ENCODE results near the gene TMEM217.

The TMEM217 gene

DNA sequence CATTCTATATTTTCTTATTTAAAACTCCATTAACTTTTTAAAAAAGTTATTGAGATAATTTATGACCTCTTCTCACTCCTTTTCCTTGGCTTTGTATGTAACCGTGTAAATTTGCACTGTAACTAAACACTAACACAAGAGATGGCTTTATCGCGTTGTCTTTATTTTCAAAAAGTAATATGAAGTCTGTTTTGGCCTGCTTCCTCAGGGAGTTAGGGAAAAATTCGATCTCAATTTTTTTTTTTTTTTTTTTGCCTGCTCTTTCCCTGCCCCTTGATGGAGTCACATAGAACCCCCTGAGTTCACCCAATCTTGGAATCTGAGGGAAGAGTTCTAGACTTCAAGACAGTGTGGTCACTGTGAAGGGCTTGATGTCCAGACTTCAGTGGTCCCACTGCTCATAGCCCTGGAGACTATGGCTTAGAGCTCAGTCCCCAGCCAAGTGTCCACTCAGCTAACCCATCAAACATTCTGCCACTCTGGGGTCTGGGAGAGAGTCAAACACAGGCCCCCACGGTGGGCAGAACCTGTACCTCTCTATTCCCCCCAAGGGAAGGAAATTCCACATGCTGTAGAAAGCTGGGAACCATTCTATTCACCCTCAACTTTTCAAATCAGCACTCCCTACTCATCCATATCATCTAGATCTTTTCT lies 16.0 kb downstream of the TMEM217 start:
- no peak for FAIRE-seq
- TF ChIP-seq SPI1 (IDR thresholded peaks at IDR 0.05; ENCODE audit: low read depth, low read length) (no peak), POU2F2 (IDR thresholded peaks at IDR 0.05; ENCODE audit: low read depth, low read length) (no peak), PAX5 (IDR thresholded peaks at IDR 0.05; ENCODE audit: insufficient read depth, low read length, severe bottlenecking) (no peak), TAF1 (IDR thresholded peaks at IDR 0.05; ENCODE audit: low read depth, low read length) (no peak), POLR2AphosphoS5 (IDR thresholded peaks at IDR 0.05; ENCODE audit: low read depth, low read length) (no peak), POLR2A (IDR thresholded peaks at IDR 0.05; ENCODE audit: low read depth, low read length) (no peak)
- no peak for DNase-seq (ENCODE audit: insufficient read length, low spot score)

DNA sequence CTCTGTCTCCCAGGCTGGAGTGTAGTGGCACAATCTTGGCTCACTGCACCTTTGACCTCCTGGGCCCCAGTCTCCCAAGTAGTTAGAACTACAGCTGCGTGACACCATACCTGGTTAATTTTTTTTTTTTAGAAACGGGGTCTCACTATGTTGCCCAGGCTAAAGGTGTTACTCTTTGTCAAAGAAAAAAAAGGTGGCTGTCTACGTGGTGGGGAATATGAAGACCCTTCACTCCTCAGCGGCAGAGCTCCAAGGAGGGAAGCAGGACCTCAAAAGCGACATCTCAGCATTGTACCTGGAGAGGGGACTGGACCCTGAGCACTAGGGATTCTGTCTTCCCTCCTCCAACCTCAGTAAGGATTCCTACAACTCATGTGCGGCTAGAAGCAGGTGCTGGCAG lies 16.8 kb downstream of the TMEM217 start:
- DNase-seq (ENCODE audit: insufficient read length, low spot score) (no peak), FAIRE-seq (no peak)
- TF ChIP-seq POLR2AphosphoS5 (IDR thresholded peaks at IDR 0.05; ENCODE audit: low read depth, low read length) (no peak), POU2F2 (IDR thresholded peaks at IDR 0.05; ENCODE audit: low read depth, low read length) (no peak), SPI1 (IDR thresholded peaks at IDR 0.05; ENCODE audit: low read depth, low read length) (no peak)

DNA sequence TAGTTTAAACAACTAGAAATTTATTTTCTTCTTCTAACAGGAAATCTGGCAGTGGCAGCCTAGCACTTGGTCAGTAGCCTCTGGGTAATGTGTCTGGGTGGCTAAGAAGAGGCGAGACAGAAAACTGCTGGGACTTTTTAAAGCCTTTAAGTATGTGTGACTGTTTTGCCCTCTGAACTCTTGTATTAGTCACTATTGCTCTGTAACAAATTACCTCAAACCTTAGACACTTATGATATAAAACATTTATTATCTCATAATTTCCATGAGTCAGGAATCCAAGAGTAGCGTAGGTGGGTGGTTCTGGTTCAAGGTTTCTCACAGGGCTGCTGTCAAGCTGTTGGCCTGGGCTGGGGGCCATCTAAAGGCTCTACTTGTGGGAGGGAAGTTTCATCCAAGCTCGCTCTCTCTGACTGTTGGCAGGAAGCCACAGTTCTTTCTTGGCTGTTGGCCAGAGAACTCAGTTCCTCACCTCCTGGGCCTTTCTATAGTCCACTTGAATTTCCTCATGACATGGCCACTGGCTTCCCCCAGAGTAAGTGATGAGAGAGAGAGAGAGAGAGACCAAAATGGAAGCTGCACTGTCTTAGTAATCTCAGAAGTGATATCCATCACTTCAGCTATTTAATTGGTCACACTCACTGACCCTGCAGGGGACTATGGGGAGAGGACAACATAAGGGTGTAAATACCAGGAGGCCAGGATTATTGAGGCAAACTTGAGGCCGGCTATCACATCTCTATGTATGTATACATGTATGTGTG lies 17.8 kb downstream of the TMEM217 start:
- DNase-seq (ENCODE audit: insufficient read length, low spot score) (peak; percentile 14), FAIRE-seq (peak; percentile 72)
- peak; percentile 68 for TF ChIP-seq SPI1 (IDR thresholded peaks at IDR 0.05; ENCODE audit: low read depth, low read length)
- TF ChIP-seq POU2F2 (IDR thresholded peaks at IDR 0.05; ENCODE audit: low read depth, low read length) = no peak
- peak; percentile 97 for TF ChIP-seq PAX5 (IDR thresholded peaks at IDR 0.05; ENCODE audit: insufficient read depth, low read length, severe bottlenecking)
- no peak for TF ChIP-seq TAF1 (IDR thresholded peaks at IDR 0.05; ENCODE audit: low read depth, low read length)

DNA sequence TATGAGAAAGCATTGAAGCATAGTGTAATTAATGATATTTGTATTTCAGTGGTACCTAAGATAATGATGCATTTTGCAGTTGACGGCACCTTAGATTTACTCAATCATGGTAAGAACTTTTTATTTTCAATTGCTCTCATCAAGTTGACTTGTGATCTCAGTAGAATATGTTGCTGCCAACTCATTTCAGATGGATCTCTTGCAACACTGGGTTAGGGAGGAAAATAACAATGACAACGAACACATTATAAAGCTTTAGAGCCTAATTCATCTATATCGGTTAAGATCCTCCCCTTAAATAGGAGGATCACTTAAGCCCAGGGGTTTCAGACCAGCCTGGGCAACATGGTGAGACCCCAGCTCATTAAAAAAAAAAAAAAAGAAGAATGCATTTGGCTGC lies 18.4 kb downstream of the TMEM217 start:
- FAIRE-seq (no peak), DNase-seq (ENCODE audit: insufficient read length, low spot score) (no peak)
- TF ChIP-seq TAF1 (IDR thresholded peaks at IDR 0.05; ENCODE audit: low read depth, low read length) (0 out of 2 replicates have a peak, but pooled peaks have one; percentile 16), POU2F2 (IDR thresholded peaks at IDR 0.05; ENCODE audit: low read depth, low read length) (no peak)

DNA sequence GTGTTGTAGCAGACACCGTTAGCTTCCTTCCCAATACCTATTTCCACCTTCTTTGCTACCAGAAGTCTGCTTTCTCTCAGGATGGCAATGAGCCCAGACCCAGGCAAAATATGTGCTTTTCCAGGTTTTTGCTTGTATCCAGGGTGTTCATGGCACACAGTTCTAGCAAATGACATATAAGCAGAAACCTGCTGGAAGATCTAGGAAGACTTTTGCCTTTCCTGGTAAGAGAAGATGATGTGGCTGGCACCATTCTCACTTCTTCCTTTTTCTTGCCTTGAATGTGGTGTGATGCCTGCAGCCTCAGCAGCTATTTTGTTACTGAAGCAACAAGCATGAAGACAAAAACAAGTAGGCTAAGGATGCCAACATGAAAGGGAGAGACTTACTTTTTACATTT lies 19.6 kb downstream of the TMEM217 start:
- FAIRE-seq = no peak

DNA sequence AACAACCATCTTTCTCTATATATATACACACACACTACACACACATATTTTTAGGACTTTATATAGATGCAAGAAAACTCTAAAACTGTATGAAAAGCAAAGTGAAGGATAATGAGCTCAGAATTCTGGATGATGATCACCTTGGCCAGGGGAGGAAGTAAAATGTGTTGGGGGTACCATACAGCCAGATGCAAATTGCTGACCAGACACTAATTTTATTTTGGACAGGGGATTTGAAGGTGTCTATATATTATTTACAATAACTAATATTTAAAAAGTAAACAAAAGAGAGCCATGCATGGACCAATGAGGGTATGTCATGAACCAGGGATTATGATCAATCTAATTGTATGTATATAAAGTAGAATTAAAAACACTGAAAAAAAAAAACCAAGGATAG lies 20.2 kb downstream of the TMEM217 start:
- TF ChIP-seq SPI1 (IDR thresholded peaks at IDR 0.05; ENCODE audit: low read depth, low read length) (no peak), TAF1 (IDR thresholded peaks at IDR 0.05; ENCODE audit: low read depth, low read length) (no peak), POLR2A (IDR thresholded peaks at IDR 0.05; ENCODE audit: low read depth, low read length) (no peak), PAX5 (IDR thresholded peaks at IDR 0.05; ENCODE audit: insufficient read depth, low read length, severe bottlenecking) (no peak), POLR2AphosphoS5 (IDR thresholded peaks at IDR 0.05; ENCODE audit: low read depth, low read length) (no peak), POU2F2 (IDR thresholded peaks at IDR 0.05; ENCODE audit: low read depth, low read length) (no peak)
- DNase-seq (ENCODE audit: insufficient read length, low spot score) (no peak), FAIRE-seq (no peak)

More for the DNA sequence above, 19.6 kb downstream of the TMEM217 start:
- DNase-seq (ENCODE audit: insufficient read length, low spot score) = no peak
- TF ChIP-seq TAF1 (IDR thresholded peaks at IDR 0.05; ENCODE audit: low read depth, low read length) (no peak), SPI1 (IDR thresholded peaks at IDR 0.05; ENCODE audit: low read depth, low read length) (peak; percentile 33; the same call in 1 of the 2 replicates)

DNA sequence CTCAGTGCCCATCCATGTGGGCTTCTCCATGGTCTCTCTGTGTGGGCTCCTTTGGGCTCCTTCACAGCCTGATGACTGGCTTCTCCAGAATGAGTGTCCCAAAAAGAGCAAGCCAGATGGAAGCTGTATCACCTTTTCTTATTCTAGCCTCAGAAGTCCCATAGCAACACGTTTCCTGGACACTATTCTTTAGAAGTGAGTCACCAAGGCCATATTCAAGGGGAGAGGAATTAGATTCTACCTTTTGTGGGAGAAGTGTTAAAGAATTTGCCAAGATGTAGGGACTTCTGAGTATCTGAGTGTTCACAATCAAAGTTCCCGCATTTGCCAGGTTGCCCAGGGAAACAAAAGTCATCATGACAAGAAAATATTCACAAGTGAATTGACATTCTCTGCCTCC lies 21.0 kb downstream of the TMEM217 start:
- DNase-seq (ENCODE audit: insufficient read length, low spot score) = no peak
- no peak for TF ChIP-seq TAF1 (IDR thresholded peaks at IDR 0.05; ENCODE audit: low read depth, low read length)
- no peak for TF ChIP-seq POU2F2 (IDR thresholded peaks at IDR 0.05; ENCODE audit: low read depth, low read length)
- no peak for TF ChIP-seq POLR2A (IDR thresholded peaks at IDR 0.05; ENCODE audit: low read depth, low read length)
- no peak for TF ChIP-seq POLR2AphosphoS5 (IDR thresholded peaks at IDR 0.05; ENCODE audit: low read depth, low read length)
- TF ChIP-seq SPI1 (IDR thresholded peaks at IDR 0.05; ENCODE audit: low read depth, low read length) = no peak
- TF ChIP-seq PAX5 (IDR thresholded peaks at IDR 0.05; ENCODE audit: insufficient read depth, low read length, severe bottlenecking) = no peak
- FAIRE-seq = no peak

DNA sequence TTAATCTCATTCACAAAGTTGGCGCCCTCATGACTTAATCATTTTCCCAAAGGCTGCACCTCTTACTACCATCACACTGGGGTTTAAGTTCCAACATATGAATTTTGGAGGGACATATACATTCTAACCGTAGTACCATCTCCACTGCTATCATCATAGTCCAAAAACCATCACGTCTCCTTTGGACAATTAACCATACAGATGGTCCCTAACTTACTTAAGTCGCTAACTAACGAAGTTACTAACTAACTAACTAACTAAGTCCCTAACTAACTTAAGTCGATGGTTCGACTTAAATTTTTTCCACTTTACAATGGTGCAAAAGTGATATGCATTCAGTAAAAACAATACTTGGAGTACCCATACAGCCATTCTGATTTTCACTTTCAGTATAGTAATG lies 24.4 kb downstream of the TMEM217 start:
- no peak for DNase-seq (ENCODE audit: insufficient read length, low spot score)
- peak; percentile 50 for FAIRE-seq
- TF ChIP-seq TAF1 (IDR thresholded peaks at IDR 0.05; ENCODE audit: low read depth, low read length) (no peak), POU2F2 (IDR thresholded peaks at IDR 0.05; ENCODE audit: low read depth, low read length) (no peak), POLR2A (IDR thresholded peaks at IDR 0.05; ENCODE audit: low read depth, low read length) (no peak), SPI1 (IDR thresholded peaks at IDR 0.05; ENCODE audit: low read depth, low read length) (no peak)

DNA sequence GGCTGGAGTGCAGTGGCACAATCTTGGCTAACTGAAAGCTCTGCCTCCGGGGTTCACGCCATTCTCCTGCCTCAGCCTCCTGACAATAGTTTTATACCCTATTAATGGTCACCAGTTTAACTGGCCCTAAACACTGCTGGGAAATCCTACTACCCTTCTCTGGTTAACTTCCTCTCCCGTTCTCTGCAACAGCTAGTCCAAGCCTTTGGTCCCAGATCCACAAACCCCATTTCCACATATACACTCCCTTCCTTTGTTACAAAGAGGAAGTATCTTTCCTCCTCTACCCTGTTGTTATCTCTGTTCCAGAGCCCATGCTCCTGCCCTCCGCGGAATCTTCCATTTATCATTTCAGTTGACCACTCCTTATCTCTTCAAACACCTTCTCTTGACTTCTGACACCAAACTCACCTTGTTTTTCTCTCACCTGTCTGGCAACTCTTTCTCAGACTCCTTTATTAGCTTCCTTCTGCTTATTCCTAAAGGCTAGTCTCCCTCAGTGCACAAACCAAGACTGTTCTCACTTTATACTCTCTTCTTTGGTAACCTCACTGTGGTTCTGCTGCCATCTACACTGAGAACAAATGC lies 25.4 kb downstream of the TMEM217 start:
- no peak for DNase-seq (ENCODE audit: insufficient read length, low spot score)
- TF ChIP-seq SPI1 (IDR thresholded peaks at IDR 0.05; ENCODE audit: low read depth, low read length) (no peak), POU2F2 (IDR thresholded peaks at IDR 0.05; ENCODE audit: low read depth, low read length) (no peak), PAX5 (IDR thresholded peaks at IDR 0.05; ENCODE audit: insufficient read depth, low read length, severe bottlenecking) (no peak), POLR2AphosphoS5 (IDR thresholded peaks at IDR 0.05; ENCODE audit: low read depth, low read length) (no peak), POLR2A (IDR thresholded peaks at IDR 0.05; ENCODE audit: low read depth, low read length) (no peak), TAF1 (IDR thresholded peaks at IDR 0.05; ENCODE audit: low read depth, low read length) (no peak)
- FAIRE-seq = no peak

DNA sequence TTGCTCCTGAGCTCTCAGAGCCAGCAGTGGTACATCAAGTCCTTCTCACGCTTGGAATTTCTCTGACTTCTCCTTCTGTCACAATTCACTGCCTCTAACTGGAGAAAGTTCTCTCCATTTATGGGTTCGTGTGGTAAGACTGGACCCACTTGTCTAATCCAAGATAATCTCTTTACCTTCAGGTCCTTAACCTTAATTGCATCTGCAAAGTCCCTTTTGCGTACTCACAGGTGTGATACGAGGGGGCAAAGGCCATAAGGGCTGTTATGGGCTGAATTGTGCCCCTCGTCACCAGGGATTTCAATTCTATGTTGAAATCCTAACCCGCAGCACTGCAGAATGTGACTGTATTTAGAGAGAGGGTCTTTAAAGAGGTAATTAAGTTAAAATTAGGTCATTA lies 27.8 kb downstream of the TMEM217 start:
- DNase-seq (ENCODE audit: insufficient read length, low spot score) (no peak), FAIRE-seq (no peak)
- TF ChIP-seq POLR2AphosphoS5 (IDR thresholded peaks at IDR 0.05; ENCODE audit: low read depth, low read length) (no peak), PAX5 (IDR thresholded peaks at IDR 0.05; ENCODE audit: insufficient read depth, low read length, severe bottlenecking) (no peak), TAF1 (IDR thresholded peaks at IDR 0.05; ENCODE audit: low read depth, low read length) (no peak), POU2F2 (IDR thresholded peaks at IDR 0.05; ENCODE audit: low read depth, low read length) (no peak), SPI1 (IDR thresholded peaks at IDR 0.05; ENCODE audit: low read depth, low read length) (no peak), POLR2A (IDR thresholded peaks at IDR 0.05; ENCODE audit: low read depth, low read length) (no peak)

All from GM12891 (cell line).